NCI-H2196 (cell line): ENCODE data around the gene KCMF1.

Experiments used
- DNase-seq: peaks from one replicate; lab custom pipeline; 2025; ENCODE audit not compliant: unreplicated experiment; lab: John Stamatoyannopoulos, UW

Gene KCMF1

GRCh38 chr2:85076618-85077274 is 105.8 kb downstream of the KCMF1 start:
- DNase-seq, result no peak

DNA sequence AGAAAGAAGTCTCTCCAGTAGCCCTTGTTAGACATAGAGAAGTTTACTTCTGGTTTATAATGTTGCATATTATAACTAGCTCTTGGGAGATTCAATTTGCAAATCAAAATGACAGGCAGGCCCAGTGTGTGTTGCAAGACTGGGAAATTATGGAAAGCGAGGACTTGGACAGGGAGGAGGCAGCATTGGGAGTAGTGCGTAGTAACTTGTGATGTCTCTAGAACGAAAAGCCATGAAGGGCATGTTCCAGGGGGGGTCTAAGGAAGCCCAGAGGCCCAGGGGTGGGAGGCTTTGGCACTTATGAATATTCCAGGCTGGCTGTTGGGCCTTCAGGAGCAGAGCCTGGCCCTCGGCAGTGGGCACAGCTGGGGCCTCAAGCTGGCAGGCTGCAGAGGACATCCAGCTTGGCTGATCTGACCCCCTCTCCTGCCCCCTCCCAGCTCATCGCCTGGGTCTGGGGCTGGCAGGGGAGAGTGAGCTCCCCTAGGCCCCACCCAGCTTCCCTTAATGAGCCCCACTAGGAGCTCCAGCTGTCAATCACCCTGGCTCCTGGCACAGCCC is 107.0 kb downstream of the KCMF1 start:
- no peak for DNase-seq

DNA sequence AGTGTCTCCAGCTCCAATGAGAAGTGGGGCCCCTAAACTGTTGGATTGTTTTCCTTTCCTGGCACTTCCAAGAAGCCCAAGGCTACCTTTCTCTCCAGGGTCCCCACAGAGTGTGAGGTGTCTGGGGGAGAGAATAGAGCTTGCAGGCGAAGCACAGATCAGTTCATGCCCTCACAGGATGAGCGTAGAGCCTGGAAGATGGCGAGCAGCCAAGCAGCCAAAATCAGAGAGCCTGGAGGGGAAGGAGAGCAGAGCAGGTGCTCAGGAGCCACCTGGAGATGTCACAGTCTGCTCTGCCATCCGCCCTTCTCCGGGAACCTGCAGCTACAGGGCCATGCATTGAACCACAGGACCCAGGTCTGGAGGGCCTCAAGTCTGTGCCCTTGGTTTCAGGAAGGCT is 107.6 kb downstream of the KCMF1 start:
- DNase-seq, result no peak

DNA sequence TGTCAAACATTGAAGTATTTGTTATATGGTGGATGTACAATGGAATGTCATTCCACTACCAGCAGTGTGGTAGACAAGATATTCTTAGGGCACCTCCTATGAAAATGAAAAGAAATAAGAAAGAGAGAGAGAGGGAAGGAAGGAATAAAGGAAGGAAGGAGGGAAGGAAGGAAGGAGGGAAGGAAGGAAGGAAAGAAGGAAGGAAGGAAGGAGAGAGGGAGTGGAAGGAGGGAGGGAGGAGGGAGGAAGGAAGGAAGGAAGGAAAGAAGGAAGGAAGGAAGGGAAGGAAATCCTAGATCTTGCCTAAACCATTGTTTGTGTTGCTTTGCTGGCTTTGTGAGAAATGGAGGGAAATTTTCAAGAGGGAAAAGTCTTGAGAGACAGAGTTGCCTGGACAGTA is 112.1 kb downstream of the KCMF1 start:
- DNase-seq, result no peak

- no peak for DNase-seq
These were observed 114.6 kb downstream of the KCMF1 start for GRCh38 chr2:85085563-85085962.

DNA sequence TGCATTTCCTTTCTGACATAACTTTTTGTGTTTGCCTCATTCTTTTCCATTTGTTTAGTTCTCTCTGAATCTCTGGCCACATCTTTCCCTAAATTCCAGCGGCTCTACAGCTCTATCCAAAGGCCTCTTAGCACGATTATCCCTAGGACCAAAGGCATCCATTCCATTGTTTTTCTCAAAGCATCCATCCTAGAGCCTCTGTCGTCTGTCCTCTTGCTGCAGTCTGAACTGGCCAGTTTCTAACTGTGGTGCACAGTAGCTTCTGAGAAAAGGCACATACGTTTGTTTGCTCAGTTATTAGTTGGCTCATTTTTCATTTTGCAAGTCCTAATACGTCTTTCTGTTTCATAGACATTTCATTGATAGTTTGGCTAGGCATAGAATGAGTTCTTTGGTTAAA is 116.6 kb downstream of the KCMF1 start:
- DNase-seq, result no peak

DNA sequence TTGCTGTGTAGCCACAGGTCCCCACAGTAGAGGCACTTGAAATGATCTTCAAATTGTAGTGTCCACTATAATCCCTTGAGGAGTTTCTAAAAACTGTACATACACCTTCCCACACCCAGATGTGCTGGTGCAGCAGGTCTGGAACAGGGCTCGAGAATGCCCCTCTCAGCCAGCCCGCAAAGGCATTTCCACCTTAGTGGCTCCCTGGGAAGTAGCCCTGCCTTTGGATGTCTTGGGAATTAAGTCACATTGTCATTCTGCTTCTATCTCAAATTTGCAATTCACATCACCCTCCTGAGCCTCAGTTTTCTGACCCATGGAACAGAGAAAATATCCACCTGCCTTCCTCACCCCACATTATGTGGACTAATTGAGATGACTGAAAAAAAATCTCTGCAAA is 118.0 kb downstream of the KCMF1 start:
- DNase-seq, result no peak

GRCh38 chr2:85089585-85089984 is 118.6 kb downstream of the KCMF1 start:
- no peak for DNase-seq

DNA sequence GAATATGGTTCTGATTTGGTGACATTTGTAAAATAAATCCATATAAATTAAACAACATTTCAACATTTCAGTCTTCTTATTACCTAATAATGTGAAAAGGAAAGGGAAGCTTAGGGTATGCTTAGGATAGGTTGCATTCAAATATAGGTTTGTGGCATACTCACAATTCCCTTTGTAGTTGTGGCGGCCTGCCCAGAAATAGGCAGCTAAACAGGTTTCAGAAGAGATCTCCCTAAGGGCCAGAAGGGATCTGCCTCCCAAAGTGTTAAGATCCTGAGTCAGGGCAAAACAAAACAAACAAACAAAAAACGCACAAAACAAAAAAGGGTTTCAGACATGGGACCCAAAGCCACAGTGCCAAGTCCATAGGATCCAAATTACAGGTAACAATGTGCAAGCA is 120.9 kb downstream of the KCMF1 start:
- DNase-seq, result no peak

- DNase-seq, result no peak
These were observed 124.1 kb downstream of the KCMF1 start for GRCh38 chr2:85095094-85095493.

DNA sequence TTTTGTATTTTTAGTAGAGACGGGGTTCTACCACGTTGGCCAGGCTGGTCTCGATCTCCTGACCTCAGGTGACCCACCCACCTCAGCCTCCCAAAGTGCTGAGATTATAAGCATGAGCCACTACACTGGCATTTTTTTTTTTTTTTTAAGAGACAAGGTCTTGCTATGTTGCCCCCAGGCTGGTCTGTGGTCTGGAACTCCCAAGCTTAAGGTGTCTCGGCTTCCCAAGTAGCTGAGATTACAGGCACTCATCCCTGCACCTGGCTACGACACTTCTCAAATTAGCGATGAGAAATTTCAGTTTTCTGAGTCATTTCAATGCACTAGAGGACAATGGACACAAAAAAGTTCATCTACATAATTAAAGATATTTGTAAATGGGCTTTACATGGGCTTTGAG is 125.7 kb downstream of the KCMF1 start:
- DNase-seq, result no peak

- DNase-seq, result no peak
These were observed 133.3 kb downstream of the KCMF1 start for GRCh38 chr2:85104228-85104627.

- no peak for DNase-seq
These were observed 135.7 kb downstream of the KCMF1 start for GRCh38 chr2:85106489-85107180.
